ENCODE results near the gene TERF2IP. TPM values are rescaled to one million over a fixed set of nuclear protein-coding genes. Genes with fewer than 3 reads are reported as not detected.

The TERF2IP gene
- total and polyA plus RNA-seq, 2 of the 13 experiments (the other 11 are each of a cell fraction or from before 2014, with no cell fraction given) = 26.4 to 50.2 TPM

DNA sequence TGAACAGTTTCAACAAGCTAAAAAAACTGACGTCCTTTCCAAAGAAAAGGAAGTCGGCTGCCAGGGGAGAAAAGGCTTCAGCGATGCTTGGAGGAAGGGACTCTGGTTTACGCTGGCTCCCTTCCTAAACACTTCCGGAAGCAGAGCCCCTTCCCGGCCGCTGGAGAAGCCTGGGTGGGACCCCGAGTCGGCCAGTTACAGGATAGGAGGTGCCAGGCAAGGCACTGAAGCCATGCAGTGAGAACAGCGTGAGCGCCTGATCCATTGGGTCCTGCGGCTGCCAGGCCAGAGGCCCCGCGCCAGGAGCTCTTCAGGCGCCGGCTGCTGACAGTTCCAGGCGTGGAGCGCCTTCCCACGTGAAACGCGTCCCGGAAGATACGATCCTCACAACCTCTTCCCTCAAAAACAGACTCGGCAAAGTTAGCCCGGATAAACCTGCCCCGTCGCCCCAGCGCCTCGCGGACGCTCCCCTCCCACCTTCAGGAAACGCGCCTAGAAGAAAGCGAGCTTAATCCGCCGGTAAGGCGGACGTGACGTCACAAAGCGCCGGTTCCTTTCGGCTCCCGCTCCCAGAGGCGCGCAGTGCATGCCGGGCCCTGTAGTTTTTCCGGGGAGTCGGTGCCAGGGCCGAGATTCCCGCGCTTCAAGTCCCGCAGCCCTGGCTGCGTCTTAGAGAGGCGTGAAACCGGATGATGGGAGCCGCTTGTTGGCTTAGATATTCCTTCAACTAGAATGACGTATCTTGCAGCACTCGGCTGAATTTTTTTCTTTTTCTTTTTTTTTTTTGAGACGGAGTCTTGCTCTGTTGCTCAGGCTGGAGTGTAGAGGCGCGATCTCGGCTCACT lies 24.6 kb upstream of the TERF2IP start, which contains the start of gene ADAT1 (continued):
- TF ChIP-seq, protein P1, sequence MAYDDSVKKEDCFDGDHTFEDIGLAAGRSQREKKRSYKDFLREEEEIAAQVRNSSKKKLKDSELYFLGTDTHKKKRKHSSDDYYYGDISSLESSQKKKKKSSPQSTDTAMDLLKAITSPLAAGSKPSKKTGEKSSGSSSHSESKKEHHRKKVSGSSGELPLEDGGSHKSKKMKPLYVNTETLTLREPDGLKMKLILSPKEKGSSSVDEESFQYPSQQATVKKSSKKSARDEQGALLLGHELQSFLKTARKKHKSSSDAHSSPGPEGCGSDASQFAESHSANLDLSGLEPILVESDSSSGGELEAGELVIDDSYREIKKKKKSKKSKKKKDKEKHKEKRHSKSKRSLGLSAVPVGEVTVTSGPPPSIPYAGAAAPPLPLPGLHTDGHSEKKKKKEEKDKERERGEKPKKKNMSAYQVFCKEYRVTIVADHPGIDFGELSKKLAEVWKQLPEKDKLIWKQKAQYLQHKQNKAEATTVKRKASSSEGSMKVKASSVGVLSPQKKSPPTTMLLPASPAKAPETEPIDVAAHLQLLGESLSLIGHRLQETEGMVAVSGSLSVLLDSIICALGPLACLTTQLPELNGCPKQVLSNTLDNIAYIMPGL (CRISPR knock-in tag; IDR thresholded peaks at IDR 0.05; ENCODE audit: borderline replicate concordance in 1 of 2, low read depth in 1 of 2) = peak in 1 of 2 experiments; percentile 68; a peak in 3 of 4 replicates
- TF ChIP-seq ZNF772 (CRISPR knock-in tag; IDR thresholded peaks at IDR 0.05) (peak; percentile 82), SNAI1 (CRISPR knock-in tag; IDR thresholded peaks at IDR 0.05; ENCODE audit: borderline replicate concordance) (peak; percentile 80; the same call in 1 of the 2 replicates), RFXANK (CRISPR knock-in tag; IDR thresholded peaks at IDR 0.05) (peak; percentile 46; the same call in 1 of the 2 replicates), IKZF1 (IDR thresholded peaks at IDR 0.05) (no peak), ZNF296 (CRISPR knock-in tag; conservative IDR thresholded peaks at IDR 0.05) (no peak), ZNF10 (CRISPR knock-in tag; IDR thresholded peaks at IDR 0.05; ENCODE audit: borderline replicate concordance, low read depth) (no peak), NRL (CRISPR knock-in tag; IDR thresholded peaks at IDR 0.05; ENCODE audit: borderline replicate concordance) (peak; percentile 95), ZFP36L2 (CRISPR knock-in tag; IDR thresholded peaks at IDR 0.05) (0 out of 2 replicates have a peak, but pooled peaks have one; percentile 72), ZNF569 (CRISPR knock-in tag; IDR thresholded peaks at IDR 0.05; ENCODE audit: borderline replicate concordance) (no peak), NFE2L1 (CRISPR knock-in tag; IDR thresholded peaks at IDR 0.05; ENCODE audit: borderline replicate concordance) (no peak), MED8 (CRISPR knock-in tag; IDR thresholded peaks at IDR 0.05; ENCODE audit: insufficient replicate concordance) (no peak), NONO (IDR thresholded peaks at IDR 0.05) (no peak), NONO (CRISPR knock-in tag; conservative IDR thresholded peaks at IDR 0.05) (peak; percentile 80), ZSCAN29 (CRISPR knock-in tag; conservative IDR thresholded peaks at IDR 0.05) (0 out of 2 replicates have a peak, but pooled peaks have one; percentile 28), ZNF672 (CRISPR knock-in tag; IDR thresholded peaks at IDR 0.05) (no peak), ZZZ3 (CRISPR knock-in tag; IDR thresholded peaks at IDR 0.05; ENCODE audit: borderline replicate concordance) (no peak; the same call in 1 of the 2 replicates)
- TF ChIP-seq, protein P2, sequence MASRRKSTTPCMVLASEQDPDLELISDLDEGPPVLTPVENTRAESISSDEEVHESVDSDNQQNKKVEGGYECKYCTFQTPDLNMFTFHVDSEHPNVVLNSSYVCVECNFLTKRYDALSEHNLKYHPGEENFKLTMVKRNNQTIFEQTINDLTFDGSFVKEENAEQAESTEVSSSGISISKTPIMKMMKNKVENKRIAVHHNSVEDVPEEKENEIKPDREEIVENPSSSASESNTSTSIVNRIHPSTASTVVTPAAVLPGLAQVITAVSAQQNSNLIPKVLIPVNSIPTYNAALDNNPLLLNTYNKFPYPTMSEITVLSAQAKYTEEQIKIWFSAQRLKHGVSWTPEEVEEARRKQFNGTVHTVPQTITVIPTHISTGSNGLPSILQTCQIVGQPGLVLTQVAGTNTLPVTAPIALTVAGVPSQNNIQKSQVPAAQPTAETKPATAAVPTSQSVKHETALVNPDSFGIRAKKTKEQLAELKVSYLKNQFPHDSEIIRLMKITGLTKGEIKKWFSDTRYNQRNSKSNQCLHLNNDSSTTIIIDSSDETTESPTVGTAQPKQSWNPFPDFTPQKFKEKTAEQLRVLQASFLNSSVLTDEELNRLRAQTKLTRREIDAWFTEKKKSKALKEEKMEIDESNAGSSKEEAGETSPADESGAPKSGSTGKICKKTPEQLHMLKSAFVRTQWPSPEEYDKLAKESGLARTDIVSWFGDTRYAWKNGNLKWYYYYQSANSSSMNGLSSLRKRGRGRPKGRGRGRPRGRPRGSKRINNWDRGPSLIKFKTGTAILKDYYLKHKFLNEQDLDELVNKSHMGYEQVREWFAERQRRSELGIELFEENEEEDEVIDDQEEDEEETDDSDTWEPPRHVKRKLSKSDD (CRISPR knock-in tag; IDR thresholded peaks at IDR 0.05; ENCODE audit: low read depth) = peak; percentile 73; the same call in 1 of the 2 replicates
- TF ChIP-seq, protein P3, sequence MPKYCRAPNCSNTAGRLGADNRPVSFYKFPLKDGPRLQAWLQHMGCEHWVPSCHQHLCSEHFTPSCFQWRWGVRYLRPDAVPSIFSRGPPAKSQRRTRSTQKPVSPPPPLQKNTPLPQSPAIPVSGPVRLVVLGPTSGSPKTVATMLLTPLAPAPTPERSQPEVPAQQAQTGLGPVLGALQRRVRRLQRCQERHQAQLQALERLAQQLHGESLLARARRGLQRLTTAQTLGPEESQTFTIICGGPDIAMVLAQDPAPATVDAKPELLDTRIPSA (CRISPR knock-in tag; IDR thresholded peaks at IDR 0.05; ENCODE audit: borderline replicate concordance) = no peak
- TF ChIP-seq, protein P4, sequence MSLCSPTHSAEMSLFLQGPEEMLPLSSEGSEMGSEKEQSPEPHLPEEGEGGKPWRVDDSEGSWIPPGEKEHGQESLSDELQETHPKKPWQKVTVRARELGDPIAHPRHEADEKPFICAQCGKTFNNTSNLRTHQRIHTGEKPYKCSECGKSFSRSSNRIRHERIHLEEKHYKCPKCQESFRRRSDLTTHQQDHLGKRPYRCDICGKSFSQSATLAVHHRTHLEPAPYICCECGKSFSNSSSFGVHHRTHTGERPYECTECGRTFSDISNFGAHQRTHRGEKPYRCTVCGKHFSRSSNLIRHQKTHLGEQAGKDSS (CRISPR knock-in tag; IDR thresholded peaks at IDR 0.05; ENCODE audit: borderline replicate concordance, low read depth) = peak; percentile 25; the same call in 1 of the 2 replicates
- TF ChIP-seq, protein P5, sequence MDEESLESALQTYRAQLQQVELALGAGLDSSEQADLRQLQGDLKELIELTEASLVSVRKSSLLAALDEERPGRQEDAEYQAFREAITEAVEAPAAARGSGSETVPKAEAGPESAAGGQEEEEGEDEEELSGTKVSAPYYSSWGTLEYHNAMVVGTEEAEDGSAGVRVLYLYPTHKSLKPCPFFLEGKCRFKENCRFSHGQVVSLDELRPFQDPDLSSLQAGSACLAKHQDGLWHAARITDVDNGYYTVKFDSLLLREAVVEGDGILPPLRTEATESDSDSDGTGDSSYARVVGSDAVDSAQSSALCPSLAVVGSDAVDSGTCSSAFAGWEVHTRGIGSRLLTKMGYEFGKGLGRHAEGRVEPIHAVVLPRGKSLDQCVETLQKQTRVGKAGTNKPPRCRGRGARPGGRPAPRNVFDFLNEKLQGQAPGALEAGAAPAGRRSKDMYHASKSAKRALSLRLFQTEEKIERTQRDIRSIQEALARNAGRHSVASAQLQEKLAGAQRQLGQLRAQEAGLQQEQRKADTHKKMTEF (CRISPR knock-in tag; IDR thresholded peaks at IDR 0.05) = peak; percentile 94

Data from HepG2 (cell line).